Fibroblast of villous mesenchyme (primary cell): ENCODE data around the gene ANKS1B. TPM values are rescaled to one million over a fixed set of nuclear protein-coding genes. Genes with fewer than 3 reads are reported as not detected.

Experiments used
- DNase-seq: peaks from one replicate; pipeline ENCODE4 v3.0.0-alpha.2; 2010; ENCODE audit warnings: low read depth
- H3K4me3 ChIP-seq: 2 replicates; pipeline ENCODE4 v1.5.1; 2011; ENCODE audit warnings: low read depth, mild to moderate bottlenecking, low read length
- CTCF ChIP-seq: IDR thresholded peaks from 2 replicates; pipeline ENCODE4 v1.5.1; 2012; ENCODE audit warnings: low read depth, mild to moderate bottlenecking, low read length; ENCODE audit not compliant: insufficient read depth
- total RNA-seq: library from RNA; depleted of rRNA; stranded (reverse); fragments of >200 nt; gene quantifications from 2 replicates; pipeline ENCODE4 v1.2.3, GENCODE V29; 2012

Gene ANKS1B
- total RNA-seq, 1 donor, result 0.86 TPM

GRCh38 chr12:99834710-99835109, 150.0 kb downstream of the ANKS1B start:
- no peak for TF ChIP-seq CTCF
- no peak overlapping the region for H3K4me3 ChIP-seq
- DNase-seq, result no peak

GRCh38 chr12:99833397-99833796, 151.3 kb downstream of the ANKS1B start:
- H3K4me3 ChIP-seq, result no peak overlapping the region
- TF ChIP-seq CTCF, result no peak
- no peak for DNase-seq

GRCh38 chr12:99824900-99825542, 159.7 kb downstream of the ANKS1B start:
- TF ChIP-seq CTCF, result no peak
- DNase-seq, result no peak
- no peak overlapping the region for H3K4me3 ChIP-seq

- no peak for TF ChIP-seq CTCF
- no peak overlapping the region for H3K4me3 ChIP-seq
- no peak for DNase-seq
Measured at GRCh38 chr12:99822273-99822672, 162.5 kb downstream of the ANKS1B start.

GRCh38 chr12:99810718-99811593, 173.8 kb downstream of the ANKS1B start:
- H3K4me3 ChIP-seq, result no peak overlapping the region
- peak; percentile 24 for DNase-seq
- TF ChIP-seq CTCF, result peak; percentile 40

GRCh38 chr12:99809909-99810308, 174.8 kb downstream of the ANKS1B start:
- no peak overlapping the region for H3K4me3 ChIP-seq
- DNase-seq, result no peak
- TF ChIP-seq CTCF, result no peak

GRCh38 chr12:99806304-99806703, 178.4 kb downstream of the ANKS1B start:
- DNase-seq, result no peak
- TF ChIP-seq CTCF, result no peak
- H3K4me3 ChIP-seq, result no peak overlapping the region
